ENCODE results near the gene CCDC146.

- TF ChIP-seq EP300 (IDR thresholded peaks at IDR 0.05) (no peak), CTCF (IDR thresholded peaks at IDR 0.05) (no peak), POLR2A (IDR thresholded peaks at IDR 0.05) (no peak), POLR2AphosphoS5 (IDR thresholded peaks at IDR 0.05) (no peak)
Observed at GRCh38 chr7:77202481-77202976, 80.1 kb downstream of the CCDC146 start.

Data from suprapubic skin (tissue), 4 donors.